GM12865 (cell line): ENCODE measurements around the gene ABI3BP.
"Not testable (repeated sequence)": the region's sequence is repeated elsewhere in the genome, so short reads cannot be mapped to it uniquely, and the experiment has no call there.

Experiments
- DNase-seq: peaks from one replicate; pipeline ENCODE4 v3.0.0; 2010; ENCODE audit warnings: low read depth
- H3K4me3 ChIP-seq: 2 replicates; pipeline ENCODE4 v1.5.1; 2011; ENCODE audit warnings: mild to moderate bottlenecking, low read depth, low read length, control low read depth
- TF ChIP-seq, protein P1 (sequence below): IDR thresholded peaks from 2 replicates; pipeline ENCODE4 v1.5.1; 2011; ENCODE audit warnings: low read length, control low read depth, low read depth, inconsistent platforms; ENCODE audit not compliant: insufficient read depth; ENCODE audit errors: missing control alignments

The ABI3BP gene

DNA sequence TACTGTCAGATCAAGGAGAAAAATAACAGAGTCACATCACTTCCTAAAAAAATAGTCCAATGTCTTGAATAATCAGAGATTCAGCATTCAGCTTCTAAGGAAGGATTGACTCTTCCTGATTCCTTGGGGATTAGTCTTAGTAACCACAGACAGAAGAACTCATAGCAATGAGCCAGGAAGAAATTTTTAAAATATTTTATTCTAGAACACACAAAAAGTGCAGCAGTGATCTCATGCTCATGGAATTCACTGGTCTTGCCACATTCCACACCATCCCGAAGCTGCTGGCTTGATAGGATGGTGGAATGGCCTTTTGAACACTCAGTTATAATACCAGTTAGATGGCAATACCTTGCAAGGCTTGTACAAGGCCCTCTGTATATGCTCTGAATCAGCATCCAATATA, 43.0 kb upstream of the ABI3BP start:
- H3K4me3 ChIP-seq: no peak overlapping the region

DNA sequence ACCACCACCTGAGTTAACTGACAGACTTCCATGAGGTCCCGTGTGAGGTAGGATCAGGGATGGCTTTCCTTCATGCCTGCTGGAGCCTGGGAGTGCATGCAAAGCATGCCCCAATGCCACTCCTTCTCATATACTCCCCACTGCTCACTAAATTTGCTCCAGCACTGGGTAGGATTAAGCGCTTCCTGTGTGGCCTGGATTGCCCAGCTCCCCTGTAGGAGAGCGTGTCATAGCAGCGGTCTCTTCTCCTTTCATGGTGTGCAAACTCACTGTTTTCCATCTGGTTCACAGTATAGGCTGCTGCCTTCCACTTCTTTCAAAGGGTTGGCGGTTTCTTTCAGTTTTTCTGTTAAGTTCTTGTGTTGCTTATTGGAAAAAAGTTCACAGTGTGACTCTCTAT, 34.1 kb upstream of the ABI3BP start:
- no peak overlapping the region for H3K4me3 ChIP-seq
- TF ChIP-seq, protein P1, sequence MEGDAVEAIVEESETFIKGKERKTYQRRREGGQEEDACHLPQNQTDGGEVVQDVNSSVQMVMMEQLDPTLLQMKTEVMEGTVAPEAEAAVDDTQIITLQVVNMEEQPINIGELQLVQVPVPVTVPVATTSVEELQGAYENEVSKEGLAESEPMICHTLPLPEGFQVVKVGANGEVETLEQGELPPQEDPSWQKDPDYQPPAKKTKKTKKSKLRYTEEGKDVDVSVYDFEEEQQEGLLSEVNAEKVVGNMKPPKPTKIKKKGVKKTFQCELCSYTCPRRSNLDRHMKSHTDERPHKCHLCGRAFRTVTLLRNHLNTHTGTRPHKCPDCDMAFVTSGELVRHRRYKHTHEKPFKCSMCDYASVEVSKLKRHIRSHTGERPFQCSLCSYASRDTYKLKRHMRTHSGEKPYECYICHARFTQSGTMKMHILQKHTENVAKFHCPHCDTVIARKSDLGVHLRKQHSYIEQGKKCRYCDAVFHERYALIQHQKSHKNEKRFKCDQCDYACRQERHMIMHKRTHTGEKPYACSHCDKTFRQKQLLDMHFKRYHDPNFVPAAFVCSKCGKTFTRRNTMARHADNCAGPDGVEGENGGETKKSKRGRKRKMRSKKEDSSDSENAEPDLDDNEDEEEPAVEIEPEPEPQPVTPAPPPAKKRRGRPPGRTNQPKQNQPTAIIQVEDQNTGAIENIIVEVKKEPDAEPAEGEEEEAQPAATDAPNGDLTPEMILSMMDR: no peak
- DNase-seq: no peak

More for the DNA sequence above, 43.0 kb upstream of the ABI3BP start:
- TF ChIP-seq, protein P1: no peak
- DNase-seq: no peak

DNA sequence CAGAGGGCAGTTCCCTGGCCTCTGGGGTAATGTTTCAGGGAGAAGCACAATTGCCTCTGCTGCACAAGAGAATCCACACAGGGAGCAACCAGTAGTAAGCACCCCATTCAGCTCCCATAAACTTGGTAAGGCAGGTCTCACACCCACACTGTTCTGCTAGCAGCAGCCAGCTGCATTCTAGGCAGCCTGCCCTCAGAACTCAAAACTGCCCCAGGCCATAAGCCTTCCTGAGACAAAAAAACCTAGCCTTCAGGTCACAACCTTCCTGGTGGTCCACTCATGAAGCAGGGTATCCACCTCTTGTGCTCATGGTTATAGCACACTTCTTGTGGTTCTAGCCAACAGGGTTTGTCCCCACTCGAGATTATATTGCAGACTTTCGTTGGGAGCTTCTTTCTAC, 33.7 kb upstream of the ABI3BP start:
- DNase-seq: no peak
- no peak overlapping the region for H3K4me3 ChIP-seq
- TF ChIP-seq, protein P1: no peak

DNA sequence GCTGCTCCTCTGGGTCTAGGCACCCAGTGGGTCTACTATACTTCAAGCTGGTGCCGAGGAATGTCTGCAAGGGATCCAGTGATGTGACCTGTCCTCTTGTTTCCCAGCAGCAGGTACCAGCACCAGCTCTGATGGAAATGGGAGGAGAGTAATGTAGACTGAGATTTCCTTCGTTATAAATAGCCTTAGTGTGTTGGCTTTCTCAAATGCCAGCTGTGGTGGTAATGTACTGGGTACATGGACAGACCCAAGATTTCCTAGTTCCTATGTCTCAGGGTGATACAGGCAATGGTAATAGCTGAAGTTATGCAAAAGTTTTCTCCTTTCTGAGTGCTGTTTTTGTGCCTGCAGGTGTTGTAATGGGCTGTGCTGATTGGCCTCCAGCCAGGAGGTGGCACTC, 33.0 kb upstream of the ABI3BP start:
- no peak for DNase-seq
- H3K4me3 ChIP-seq: no peak overlapping the region
- TF ChIP-seq, protein P1: no peak

DNA sequence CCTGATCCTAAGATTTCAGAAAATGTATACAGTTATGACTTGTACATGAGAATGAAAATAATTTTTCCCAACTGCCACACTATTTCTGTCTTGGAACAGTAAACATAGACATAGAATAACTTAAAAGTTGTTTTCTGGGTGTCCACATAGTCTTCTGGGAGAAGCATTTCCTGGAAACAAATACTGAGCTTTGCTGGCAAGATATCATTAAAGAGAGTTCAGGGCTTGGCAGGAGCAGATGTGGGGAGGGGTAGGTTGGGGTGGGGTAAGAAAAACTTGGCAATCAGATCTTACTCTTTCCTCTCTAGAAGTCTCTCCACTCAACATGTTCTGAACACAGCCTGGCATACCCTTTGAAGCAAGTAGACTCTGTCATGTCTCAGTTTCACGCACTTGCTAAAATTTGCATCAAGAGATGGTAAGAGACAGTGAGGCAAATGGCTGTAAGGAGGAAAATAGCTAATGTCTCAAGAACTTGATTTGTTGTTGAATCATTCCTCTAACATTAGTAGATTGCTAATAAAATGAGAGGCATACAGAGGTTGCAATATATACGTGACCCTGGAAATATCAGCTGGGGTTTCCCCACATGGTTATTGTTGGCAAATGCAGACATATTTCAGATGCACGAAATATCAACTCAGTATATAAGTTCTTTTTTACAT, 27.3 kb upstream of the ABI3BP start:
- DNase-seq: no peak
- no peak overlapping the region for H3K4me3 ChIP-seq
- TF ChIP-seq, protein P1: no peak

DNA sequence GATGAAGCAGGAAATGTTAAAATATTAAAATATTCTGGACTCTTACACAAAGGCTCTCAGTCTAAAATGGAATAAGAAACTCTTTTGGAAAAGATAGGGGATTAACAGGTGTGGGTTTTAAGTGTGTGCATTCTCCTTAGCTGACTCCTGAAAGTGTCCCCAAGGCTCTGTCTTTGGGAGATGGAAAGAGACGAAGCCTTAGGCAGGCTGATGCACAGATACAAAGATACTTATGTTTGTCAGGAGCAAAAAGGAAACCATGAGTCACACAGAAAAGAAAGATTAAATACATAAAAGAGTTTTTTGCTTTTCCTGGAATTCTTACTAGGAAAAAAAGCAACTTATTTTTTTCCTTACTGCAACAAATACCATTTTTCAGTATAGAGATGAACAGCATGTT, 23.8 kb upstream of the ABI3BP start:
- TF ChIP-seq, protein P1: no peak
- DNase-seq: no peak
- H3K4me3 ChIP-seq: no peak overlapping the region

DNA sequence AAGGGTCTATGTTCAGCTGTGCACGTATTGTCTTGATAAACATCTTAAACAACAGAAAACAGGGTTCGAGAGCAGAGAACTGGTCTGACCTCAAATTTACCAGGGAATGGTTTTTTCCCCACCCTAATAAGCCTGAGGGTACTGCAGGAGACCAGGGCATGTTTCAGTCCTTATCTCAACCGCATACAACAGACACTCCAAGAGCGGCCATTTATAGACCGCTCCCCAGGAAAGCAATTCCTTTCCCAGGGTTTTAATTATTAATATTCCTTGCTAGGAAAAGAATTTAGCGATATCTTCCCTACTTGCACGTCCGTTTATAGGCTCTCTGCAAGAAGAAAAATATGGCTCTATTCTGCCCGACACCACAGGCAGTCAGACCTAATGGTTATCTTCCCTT, 19.1 kb upstream of the ABI3BP start:
- not testable (repeated sequence) for H3K4me3 ChIP-seq, DNase-seq
